Measurements from ENCODE around the gene PHB1. TPM values are rescaled to one million over a fixed set of nuclear protein-coding genes. Genes with fewer than 3 reads are reported as not detected.

PHB1 gene
- polyA plus RNA-seq, 1 donor (not counting 4 experiments of a cell fraction or from before 2014, with no cell fraction given): 395 TPM

DNA sequence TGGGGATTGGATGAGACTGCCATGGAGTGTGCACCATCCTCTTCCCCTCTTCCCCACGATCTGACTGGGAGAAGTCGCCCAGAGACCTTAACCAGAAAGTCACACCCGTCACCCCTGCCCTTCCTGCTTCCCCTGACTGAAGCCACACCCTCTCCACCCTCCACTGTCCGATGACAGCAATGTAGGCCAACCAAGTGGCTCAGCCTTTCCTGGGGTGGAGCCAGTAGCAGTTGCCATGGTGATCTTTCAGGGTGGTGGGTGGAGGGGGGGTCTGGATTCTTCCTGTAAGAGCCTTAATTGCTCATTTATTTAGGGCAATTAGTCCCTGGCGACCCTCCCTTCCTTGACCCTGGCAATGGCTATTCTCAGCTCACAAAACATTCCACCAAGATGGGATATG, 37.5 kb upstream of the PHB1 start:
- no peaks in the 10 kb centered on the region for H3K9me1 ChIP-seq (ENCODE audit: control insufficient read depth, extremely low read depth, insufficient read depth, low read length)
- no peaks in the 10 kb centered on the region for H3K36me3 ChIP-seq (ENCODE audit: control insufficient read depth in 2 of 2, extremely low read depth in 1 of 2, insufficient read depth in 2 of 2, low read length in 2 of 2)
- H2AFZ ChIP-seq (ENCODE audit: control insufficient read depth, low read length): no peak overlapping the region
- no peak overlapping the region for H3K9ac ChIP-seq (ENCODE audit: control insufficient read depth, extremely low read depth, insufficient read depth, low read length)
- no peak overlapping the region for H3K4me2 ChIP-seq (ENCODE audit: control insufficient read depth, extremely low read depth, insufficient read depth, low read depth, low read length)
- H3K27me3 ChIP-seq (ENCODE audit: control insufficient read depth, extremely low read depth, insufficient read depth, low read length): peaks cover 8% of the 10 kb centered on the region
- no peak for DNase-seq (ENCODE audit: low read depth, low spot score)
- H3K9me3 ChIP-seq (ENCODE audit: control insufficient read depth, low read depth, low read length): no peaks in the 10 kb centered on the region
- peaks cover 36% of the 10 kb centered on the region for H3K4me1 ChIP-seq (ENCODE audit: control insufficient read depth, extremely low read depth, insufficient read depth, low read length)
- H3K27ac ChIP-seq (ENCODE audit: control insufficient read depth, insufficient read depth, low read length): no peak overlapping the region
- no peak for FAIRE-seq
- H3K79me2 ChIP-seq (ENCODE audit: control insufficient read depth, insufficient read depth, low read length): no peaks in the 10 kb centered on the region
- no peak overlapping the region for H3K4me3 ChIP-seq (ENCODE audit: control insufficient read depth in 2 of 3, extremely low read depth in 1 of 3, insufficient read depth in 2 of 3, low read depth in 1 of 3, low read length in 3 of 3)
- dilution Hi-C loops (cut with MboI; ENCODE audit: extremely low pct_ligation_motif_present, low sequenced_read_pairs): no loop called here
- TF ChIP-seq EZH2 (IDR thresholded peaks at IDR 0.05; ENCODE audit: low read length) (no peak), CTCF (optimal IDR thresholded peaks at IDR 0.05 in 1 of 3, IDR thresholded peaks at IDR 0.05 in 1 of 3, conservative IDR thresholded peaks at IDR 0.05 in 1 of 3; ENCODE audit: extremely low read depth in 1 of 3, insufficient read depth in 2 of 3, low read length in 3 of 3) (no peak)
- H4K20me1 ChIP-seq (ENCODE audit: control insufficient read depth, extremely low read depth, insufficient read depth, low read length): no peaks in the 10 kb centered on the region

DNA sequence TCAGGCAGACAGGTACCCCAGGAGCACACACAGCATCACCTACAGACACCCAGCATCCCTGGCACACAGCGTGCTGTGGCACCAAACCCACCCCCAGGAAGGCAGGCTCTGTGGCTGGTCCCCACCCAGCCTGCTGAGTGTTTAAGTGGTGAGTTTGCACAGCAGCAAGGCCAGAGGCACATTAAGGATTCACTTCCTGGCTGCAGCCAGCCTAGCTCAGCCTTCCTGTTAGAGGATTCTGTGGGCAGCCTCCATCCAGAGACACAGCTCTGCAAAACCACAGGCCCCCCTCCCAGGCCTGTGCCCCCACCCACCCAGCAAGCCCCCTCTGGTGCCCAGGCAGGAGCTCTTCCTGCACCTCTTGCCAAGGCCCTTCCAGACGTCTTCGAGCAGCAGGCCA, 36.1 kb upstream of the PHB1 start:
- dilution Hi-C loops (cut with MboI; ENCODE audit: extremely low pct_ligation_motif_present, low sequenced_read_pairs): no loop called here
- peak; percentile 80 for FAIRE-seq
- no peak overlapping the region for H2AFZ ChIP-seq (ENCODE audit: control insufficient read depth, low read length)
- H3K27ac ChIP-seq (ENCODE audit: control insufficient read depth, insufficient read depth, low read length): no peak overlapping the region
- H3K27me3 ChIP-seq (ENCODE audit: control insufficient read depth, extremely low read depth, insufficient read depth, low read length): no peaks in the 10 kb centered on the region
- H3K79me2 ChIP-seq (ENCODE audit: control insufficient read depth, insufficient read depth, low read length): no peaks in the 10 kb centered on the region
- no peaks in the 10 kb centered on the region for H3K9me3 ChIP-seq (ENCODE audit: control insufficient read depth, low read depth, low read length)
- H3K9me1 ChIP-seq (ENCODE audit: control insufficient read depth, extremely low read depth, insufficient read depth, low read length): no peaks in the 10 kb centered on the region
- TF ChIP-seq EZH2 (IDR thresholded peaks at IDR 0.05; ENCODE audit: low read length) (no peak), CTCF (optimal IDR thresholded peaks at IDR 0.05 in 1 of 3, IDR thresholded peaks at IDR 0.05 in 1 of 3, conservative IDR thresholded peaks at IDR 0.05 in 1 of 3; ENCODE audit: extremely low read depth in 1 of 3, insufficient read depth in 2 of 3, low read length in 3 of 3) (no peak)
- no peaks in the 10 kb centered on the region for H4K20me1 ChIP-seq (ENCODE audit: control insufficient read depth, extremely low read depth, insufficient read depth, low read length)
- H3K4me2 ChIP-seq (ENCODE audit: control insufficient read depth, extremely low read depth, insufficient read depth, low read depth, low read length): no peak overlapping the region
- no peak for DNase-seq (ENCODE audit: low read depth, low spot score)
- no peaks in the 10 kb centered on the region for H3K36me3 ChIP-seq (ENCODE audit: control insufficient read depth in 2 of 2, extremely low read depth in 1 of 2, insufficient read depth in 2 of 2, low read length in 2 of 2)
- no peak overlapping the region for H3K9ac ChIP-seq (ENCODE audit: control insufficient read depth, extremely low read depth, insufficient read depth, low read length)
- peaks cover 23% of the 10 kb centered on the region for H3K4me1 ChIP-seq (ENCODE audit: control insufficient read depth, extremely low read depth, insufficient read depth, low read length)
- H3K4me3 ChIP-seq (ENCODE audit: control insufficient read depth in 2 of 3, extremely low read depth in 1 of 3, insufficient read depth in 2 of 3, low read depth in 1 of 3, low read length in 3 of 3): no peak overlapping the region

All from keratinocyte (primary cell).